ENCODE measurements around the gene COA7.
A peak's percentile ranks its signal among the peaks of the same experiment; 100 is the strongest.
"Not testable (repeated sequence)": the region's sequence is repeated elsewhere in the genome, so short reads cannot be mapped to it uniquely, and the experiment has no call there.

COA7 gene

GRCh38 chr1:52738148-52738547 lies 40.0 kb upstream of the COA7 start:
- DNase-seq (ENCODE audit: low spot score), result no peak
- in situ Hi-C loops (cut with MboI; ENCODE audit: low sequenced_read_pairs, unreplicated experiment), result no loop called here
- no peak for TF ChIP-seq CTCF (IDR thresholded peaks at IDR 0.05; ENCODE audit: borderline replicate concordance, control extremely low read depth, extremely low read depth, insufficient read depth, missing control alignments)

GRCh38 chr1:52735371-52735770 lies 37.2 kb upstream of the COA7 start:
- DNase-seq (ENCODE audit: low spot score); in situ Hi-C loops (cut with MboI; ENCODE audit: low sequenced_read_pairs, unreplicated experiment): not testable (repeated sequence)

DNA sequence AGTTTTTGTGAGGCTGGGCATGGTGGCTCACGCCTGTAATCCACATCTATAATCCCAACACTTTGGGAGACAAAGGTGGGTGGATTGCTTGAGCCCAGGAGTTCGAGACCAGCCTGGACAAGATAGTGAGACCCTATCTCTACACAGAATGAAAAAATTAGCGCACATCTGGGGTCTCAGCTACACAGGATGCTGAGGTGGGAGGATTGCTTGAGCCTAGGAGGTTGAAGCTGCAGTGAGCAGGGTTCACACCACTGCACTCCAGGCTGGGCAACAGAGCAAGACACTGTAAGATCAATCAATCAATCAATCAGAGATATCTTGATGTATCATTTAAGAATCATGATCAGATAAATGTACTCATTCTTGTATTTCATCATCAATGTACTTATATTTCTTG lies 35.2 kb upstream of the COA7 start:
- no peak for TF ChIP-seq CTCF (IDR thresholded peaks at IDR 0.05; ENCODE audit: borderline replicate concordance, control extremely low read depth, extremely low read depth, insufficient read depth, missing control alignments)
- DNase-seq (ENCODE audit: low spot score), result no peak
- in situ Hi-C loops (cut with MboI; ENCODE audit: low sequenced_read_pairs, unreplicated experiment), result no loop called here

DNA sequence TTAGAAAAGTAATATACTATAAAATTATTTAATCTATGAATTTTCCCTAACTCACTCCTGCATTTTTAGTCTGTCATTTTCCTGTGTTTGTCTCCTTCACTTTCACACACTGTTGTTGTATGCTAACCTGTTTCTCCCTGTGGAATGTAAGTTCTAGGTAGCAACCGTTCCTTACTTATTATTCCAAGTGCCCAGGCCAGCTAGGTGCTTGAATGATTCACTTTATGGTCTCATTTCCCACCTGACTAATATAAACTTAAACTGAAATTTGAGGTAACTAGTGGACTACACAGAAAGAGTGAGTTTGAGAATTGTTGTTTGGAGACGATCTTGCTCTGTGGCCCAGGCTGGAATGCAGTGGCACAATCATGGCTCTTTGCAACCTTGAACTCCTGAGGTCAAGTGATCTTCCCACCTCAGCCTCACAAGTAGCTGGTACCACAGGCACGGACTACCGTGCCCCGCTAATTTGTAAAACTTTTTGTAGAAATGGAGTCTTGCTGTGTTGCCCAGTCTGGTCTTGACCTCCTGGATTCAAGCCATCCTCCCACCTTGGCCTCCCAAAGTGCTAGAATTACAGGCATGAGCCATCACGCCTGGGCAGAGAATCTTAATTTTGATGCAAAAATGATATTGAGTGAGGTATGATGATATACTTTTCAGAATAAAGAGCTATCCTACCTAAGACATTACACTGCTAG lies 30.0 kb upstream of the COA7 start:
- DNase-seq (ENCODE audit: low spot score), result no peak
- TF ChIP-seq CTCF (IDR thresholded peaks at IDR 0.05; ENCODE audit: borderline replicate concordance, control extremely low read depth, extremely low read depth, insufficient read depth, missing control alignments), result no peak
- in situ Hi-C loops (cut with MboI; ENCODE audit: low sequenced_read_pairs, unreplicated experiment), result no loop called here

DNA sequence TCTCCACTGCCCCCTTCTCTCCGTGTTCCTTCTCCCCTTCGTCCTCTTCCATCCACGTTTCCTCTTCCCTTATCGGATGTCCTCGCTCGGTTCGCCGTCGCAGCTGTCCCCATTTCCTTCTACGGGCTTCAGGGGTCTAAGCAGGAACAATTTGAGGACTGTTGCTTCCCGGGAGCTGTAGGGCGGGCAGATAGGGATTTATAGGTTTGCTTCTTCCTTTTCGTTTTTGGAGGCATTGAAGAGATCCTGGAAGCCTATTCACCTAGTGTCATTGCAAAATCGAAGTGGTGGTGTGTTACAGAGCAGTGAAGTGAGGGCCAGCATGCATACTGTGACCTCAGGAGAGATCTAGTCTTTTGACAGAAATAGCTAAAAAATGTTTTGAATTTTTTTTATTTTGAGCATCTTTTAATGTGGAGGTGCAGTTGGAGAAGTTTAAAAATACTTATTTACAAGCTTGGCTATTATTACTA lies 29.0 kb upstream of the COA7 start:
- TF ChIP-seq CTCF (IDR thresholded peaks at IDR 0.05; ENCODE audit: borderline replicate concordance, control extremely low read depth, extremely low read depth, insufficient read depth, missing control alignments), result no peak
- in situ Hi-C loops (cut with MboI; ENCODE audit: low sequenced_read_pairs, unreplicated experiment), result no loop called here
- DNase-seq (ENCODE audit: low spot score), result no peak

DNA sequence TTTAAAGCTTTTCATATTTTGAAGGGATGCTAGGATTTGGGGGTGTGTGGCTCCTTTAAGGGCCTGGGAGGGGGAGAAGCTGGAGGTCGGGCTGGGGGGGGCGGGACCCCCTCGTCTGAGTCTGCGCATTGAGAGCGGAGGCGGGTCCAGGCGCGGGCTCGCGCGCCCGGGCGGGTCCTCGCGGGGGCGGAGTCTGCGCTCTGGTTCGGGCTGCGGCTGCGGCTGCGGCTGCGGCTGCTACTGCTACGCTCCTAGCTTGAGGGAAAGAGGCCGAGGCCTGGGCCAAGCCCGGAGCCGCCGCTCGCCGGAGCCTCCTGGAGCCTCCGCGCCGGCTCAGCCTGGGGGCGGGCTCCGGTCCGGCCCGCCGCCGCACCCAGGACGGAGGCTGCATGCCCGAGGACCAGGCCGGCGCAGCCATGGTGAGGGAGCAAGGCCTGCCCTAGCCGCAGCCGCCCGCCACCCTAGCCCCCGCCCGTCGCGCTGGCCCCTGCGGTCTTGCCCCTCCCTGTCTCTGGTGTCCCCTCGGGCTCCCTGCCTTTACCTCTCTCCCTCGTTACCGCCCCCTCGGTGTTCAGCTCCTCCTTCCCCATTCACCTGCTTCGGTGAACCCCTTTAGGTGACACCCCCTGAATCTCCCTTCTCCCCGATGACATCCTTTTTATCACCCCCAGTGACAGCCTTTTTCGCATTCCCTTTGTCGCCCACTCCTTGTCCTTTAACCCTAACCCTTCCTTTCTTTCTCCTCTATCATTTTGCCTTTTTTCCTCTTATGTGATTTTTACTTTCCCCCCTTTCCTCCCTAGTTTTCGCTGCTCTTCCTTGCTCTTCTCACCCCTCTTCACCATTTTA lies 28.3 kb upstream of the COA7 start, which contains the start of gene ZYG11B:
Gene ZYG11B, plus strand, starts transcription at position 189 of the 849 bp plus-strand sequence. Its CDS starts 201 bp downstream, at position 390.
- in situ Hi-C loops (cut with MboI; ENCODE audit: low sequenced_read_pairs, unreplicated experiment), result no loop called here

More for the DNA sequence above, 28.3 kb upstream of the COA7 start, which contains the start of gene ZYG11B:
- TF ChIP-seq CTCF (IDR thresholded peaks at IDR 0.05; ENCODE audit: borderline replicate concordance, control extremely low read depth, extremely low read depth, insufficient read depth, missing control alignments), result no peak
- DNase-seq (ENCODE audit: low spot score), result peak; percentile 97
